ENCODE results near the gene EFCAB8.

Gene EFCAB8

GRCh38 chr20:33007376-33008335 is 148.9 kb downstream of the EFCAB8 start, which contains the start of gene BPIFB2:
Gene BPIFB2 (plus strand): TSS chr20:33007704. CDS start chr20:33008575, 871 bp downstream.
- Histone ChIP-seq H3K9ac (ENCODE audit: low read length) (no peak within 1 kb of the TSS), H3K9me3 (ENCODE audit: control insufficient read depth, low read length) (no peaks in the 10 kb centered on the region), H3K27me3 (ENCODE audit: control insufficient read depth, insufficient read depth, low read length) (no peaks in the 10 kb centered on the region), H3K4me1 (ENCODE audit: control insufficient read depth, insufficient read depth, low read length) (no peaks in the 10 kb centered on the region), H3K36me3 (ENCODE audit: control insufficient read depth, insufficient read depth, low read length) (no peaks in the 10 kb centered on the region), H3K4me3 (ENCODE audit: low read length) (no peak within 1 kb of the TSS)

GRCh38 chr20:33008336-33009213 is 149.9 kb downstream of the EFCAB8 start:
- no peak overlapping the region for H3K9ac ChIP-seq (ENCODE audit: low read length)
- no peak overlapping the region for H3K4me3 ChIP-seq (ENCODE audit: low read length)
- no peaks in the 10 kb centered on the region for H3K27me3 ChIP-seq (ENCODE audit: control insufficient read depth, insufficient read depth, low read length)
- no peaks in the 10 kb centered on the region for H3K9me3 ChIP-seq (ENCODE audit: control insufficient read depth, low read length)
- no peaks in the 10 kb centered on the region for H3K4me1 ChIP-seq (ENCODE audit: control insufficient read depth, insufficient read depth, low read length)
- H3K36me3 ChIP-seq (ENCODE audit: control insufficient read depth, insufficient read depth, low read length): no peaks in the 10 kb centered on the region

- Histone ChIP-seq H3K9ac (ENCODE audit: low read length) (no peak overlapping the region), H3K36me3 (ENCODE audit: control insufficient read depth, insufficient read depth, low read length) (no peaks in the 10 kb centered on the region), H3K9me3 (ENCODE audit: control insufficient read depth, low read length) (no peaks in the 10 kb centered on the region), H3K4me1 (ENCODE audit: control insufficient read depth, insufficient read depth, low read length) (no peaks in the 10 kb centered on the region), H3K27me3 (ENCODE audit: control insufficient read depth, insufficient read depth, low read length) (no peaks in the 10 kb centered on the region), H3K4me3 (ENCODE audit: low read length) (no peak overlapping the region)
Measured at GRCh38 chr20:33009214-33010132, 150.8 kb downstream of the EFCAB8 start.

- Histone ChIP-seq H3K9me3 (ENCODE audit: control insufficient read depth, low read length) (no peaks in the 10 kb centered on the region), H3K4me3 (ENCODE audit: low read length) (no peak overlapping the region), H3K9ac (ENCODE audit: low read length) (no peak overlapping the region), H3K36me3 (ENCODE audit: control insufficient read depth, insufficient read depth, low read length) (no peaks in the 10 kb centered on the region), H3K27me3 (ENCODE audit: control insufficient read depth, insufficient read depth, low read length) (no peaks in the 10 kb centered on the region), H3K4me1 (ENCODE audit: control insufficient read depth, insufficient read depth, low read length) (no peaks in the 10 kb centered on the region)
Measured at GRCh38 chr20:33010133-33010504, 151.4 kb downstream of the EFCAB8 start.

GRCh38 chr20:33010674-33011449 is 152.1 kb downstream of the EFCAB8 start:
- no peak overlapping the region for H3K9ac ChIP-seq (ENCODE audit: low read length)
- H3K27me3 ChIP-seq (ENCODE audit: control insufficient read depth, insufficient read depth, low read length): no peaks in the 10 kb centered on the region
- H3K4me1 ChIP-seq (ENCODE audit: control insufficient read depth, insufficient read depth, low read length): no peaks in the 10 kb centered on the region
- no peak overlapping the region for H3K4me3 ChIP-seq (ENCODE audit: low read length)
- no peaks in the 10 kb centered on the region for H3K36me3 ChIP-seq (ENCODE audit: control insufficient read depth, insufficient read depth, low read length)
- H3K9me3 ChIP-seq (ENCODE audit: control insufficient read depth, low read length): no peaks in the 10 kb centered on the region
